ENCODE results near the gene LSM8.
"Not testable (repeated sequence)": the region's sequence is repeated elsewhere in the genome, so short reads cannot be mapped to it uniquely, and the experiment has no call there.

The LSM8 gene

GRCh38 chr7:118183786-118184564 lies at the start of gene LSM8:
TSS of gene LSM8 (plus strand) at chr7:118184164. CDS start at chr7:118184224, 60 bp downstream.
- DNase-seq = peak; percentile 98 to 99

- DNase-seq = not testable (repeated sequence)
Measured at GRCh38 chr7:118134420-118134819, 49.5 kb upstream of the LSM8 start.

GRCh38 chr7:118140468-118140867 lies 43.5 kb upstream of the LSM8 start:
- no peak for DNase-seq

- no peak for DNase-seq
Measured at GRCh38 chr7:118142012-118142411, 42.0 kb upstream of the LSM8 start.

DNA sequence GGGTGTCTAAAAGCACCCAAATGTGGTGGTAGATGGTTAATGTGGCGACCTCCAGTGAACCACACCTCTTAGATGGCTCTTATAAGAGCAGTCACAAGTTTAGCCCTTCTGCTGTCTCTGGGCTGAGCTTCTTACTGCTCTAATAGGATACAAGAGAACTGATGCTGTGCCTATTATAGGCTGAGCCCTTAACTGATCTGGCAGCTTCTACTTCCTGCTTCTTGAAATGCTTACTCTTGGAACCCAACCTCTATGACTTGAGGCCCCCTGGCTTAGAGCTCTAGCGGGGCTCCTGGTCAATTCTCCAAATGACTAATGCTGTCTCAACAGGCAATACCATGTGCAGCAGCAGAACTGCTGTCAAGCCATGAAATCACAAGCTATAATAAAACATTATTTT lies 35.0 kb upstream of the LSM8 start:
- no peak for DNase-seq

GRCh38 chr7:118149394-118149793 lies 34.6 kb upstream of the LSM8 start:
- DNase-seq = no peak

DNA sequence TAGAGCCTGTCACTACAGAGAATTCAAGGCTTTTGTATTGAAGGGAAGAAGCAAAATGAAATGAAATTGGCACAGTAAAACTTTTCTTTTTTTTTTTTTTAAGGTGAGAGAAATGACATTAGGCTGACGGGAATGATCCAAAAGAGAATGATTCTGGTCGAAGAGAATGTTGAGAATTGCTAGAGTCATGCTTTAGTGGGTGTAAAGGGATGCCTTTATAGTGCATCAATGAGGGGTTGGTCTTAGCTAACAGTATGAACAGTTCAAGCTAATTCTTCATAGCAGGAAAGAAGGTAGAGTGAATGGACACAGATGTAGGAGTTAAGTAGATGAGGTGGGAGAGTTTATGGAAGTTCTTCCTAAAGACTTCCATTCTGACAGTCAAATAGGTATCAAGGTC lies 32.3 kb upstream of the LSM8 start:
- no peak for DNase-seq

DNA sequence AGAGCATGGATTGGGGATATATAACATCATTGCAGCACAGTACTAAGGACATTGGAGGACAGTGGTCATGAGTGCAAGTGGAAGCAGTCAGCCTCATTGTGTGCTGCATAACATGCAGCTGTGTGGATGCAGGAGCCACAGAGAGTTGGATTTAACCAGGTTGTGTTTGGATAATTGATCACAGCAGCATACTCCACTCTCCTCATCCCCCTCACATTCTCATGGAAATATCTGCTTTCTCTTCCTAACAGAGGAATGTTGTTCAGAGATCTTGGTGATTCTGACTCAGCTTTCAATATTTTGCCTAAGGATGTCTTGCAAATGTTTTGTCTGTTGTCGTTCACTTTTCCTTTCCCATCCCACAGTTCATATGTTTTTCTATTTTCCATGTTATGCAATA lies 31.8 kb upstream of the LSM8 start:
- no peak for DNase-seq

- no peak for DNase-seq
Measured at GRCh38 chr7:118152654-118153053, 31.3 kb upstream of the LSM8 start.

DNA sequence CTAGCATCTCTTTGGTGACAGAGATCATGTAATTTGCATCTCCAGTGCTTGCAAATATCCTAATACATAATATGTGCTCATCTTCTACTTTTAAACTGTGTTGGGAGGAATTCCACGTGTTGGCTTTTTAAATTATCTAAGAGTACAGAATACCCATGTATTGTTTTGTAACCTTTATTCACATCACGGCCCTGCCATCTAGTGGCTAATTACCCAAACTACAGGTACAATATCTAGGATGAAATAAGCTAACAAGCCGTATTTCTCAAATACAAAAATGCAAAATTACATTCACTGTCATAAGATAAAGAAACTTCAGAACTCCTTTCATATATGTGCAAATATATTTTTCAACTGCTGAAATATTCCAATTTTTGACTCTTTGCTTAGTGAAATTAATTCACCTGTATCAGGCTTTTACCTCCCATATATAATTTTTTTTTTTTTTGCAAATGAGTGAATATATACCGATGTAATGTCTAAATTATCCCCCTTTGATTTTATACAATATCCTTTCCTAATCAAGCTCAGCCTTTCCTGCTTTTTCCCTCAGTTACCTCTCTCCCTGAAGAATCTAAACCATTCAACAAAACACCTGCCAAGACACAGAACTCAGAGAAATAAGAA lies 30.3 kb upstream of the LSM8 start:
- peak in 1 of 2 donors; percentile 55 for DNase-seq

GRCh38 chr7:118158766-118159165 lies 25.2 kb upstream of the LSM8 start:
- no peak for DNase-seq

GRCh38 chr7:118169146-118169545 lies 14.8 kb upstream of the LSM8 start:
- no peak for DNase-seq

- no peak for DNase-seq
Measured at GRCh38 chr7:118175740-118176139, 8.2 kb upstream of the LSM8 start.

DNA sequence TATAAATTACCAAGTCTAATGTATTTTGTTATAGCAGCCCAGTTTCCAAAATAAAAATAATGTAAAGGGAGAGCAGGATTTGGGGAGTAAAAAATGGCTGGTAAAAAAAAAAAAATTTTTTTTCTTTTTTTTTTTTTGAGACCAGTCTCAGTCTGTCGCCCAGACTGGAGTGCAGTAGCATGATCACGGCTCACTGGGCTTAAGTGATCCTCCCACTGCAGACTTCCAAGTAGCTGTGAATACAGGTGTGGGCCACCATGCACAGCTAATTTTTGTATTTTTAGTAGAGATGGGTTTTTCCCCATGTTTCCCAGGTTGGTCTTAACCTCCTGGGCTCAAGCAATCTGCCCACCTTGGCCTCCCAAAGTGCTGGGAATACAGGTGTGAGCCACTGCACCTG lies 4.8 kb upstream of the LSM8 start:
- DNase-seq = no peak

GRCh38 chr7:118182593-118183427 lies 1.2 kb upstream of the LSM8 start:
- no peak for DNase-seq

GRCh38 chr7:118183428-118183785 lies 557 bp upstream of the LSM8 start:
- no peak for DNase-seq

- DNase-seq = no peak
Measured at GRCh38 chr7:118184565-118184940, 589 bp downstream of the LSM8 start.

DNA sequence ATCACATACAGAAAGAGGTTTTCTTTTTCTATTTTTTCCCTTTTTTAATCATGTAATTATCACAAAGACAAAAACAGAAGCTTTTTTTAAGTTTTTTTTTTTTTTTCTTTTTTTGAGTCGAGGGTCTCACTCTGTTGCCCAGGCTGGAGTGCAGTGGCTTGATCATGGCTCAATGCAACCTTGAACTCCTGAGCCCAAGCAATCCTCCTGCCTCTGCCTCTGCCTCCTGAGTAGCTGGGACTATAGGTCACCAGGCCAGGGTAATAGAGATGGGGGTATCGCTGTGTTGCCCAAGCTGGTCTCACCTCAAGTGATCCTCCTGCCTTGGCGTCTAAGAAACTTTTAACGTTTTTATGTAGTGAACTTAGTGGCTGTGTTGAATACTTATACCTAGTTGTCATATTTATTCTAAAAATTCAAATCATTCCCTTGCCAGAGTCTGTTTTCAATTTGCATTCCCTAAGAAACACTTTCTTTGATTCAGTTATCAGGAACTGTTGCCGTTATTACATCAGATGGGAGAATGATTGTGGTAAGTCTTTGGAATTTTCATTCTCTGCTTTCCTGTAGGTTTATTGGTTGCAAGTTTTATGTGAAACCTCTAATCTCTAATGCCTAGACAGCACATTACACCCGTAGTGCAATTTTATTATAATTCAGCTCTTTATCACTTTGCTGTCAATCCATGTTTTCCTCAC lies 1.3 kb downstream of the LSM8 start:
- DNase-seq = no peak

DNA sequence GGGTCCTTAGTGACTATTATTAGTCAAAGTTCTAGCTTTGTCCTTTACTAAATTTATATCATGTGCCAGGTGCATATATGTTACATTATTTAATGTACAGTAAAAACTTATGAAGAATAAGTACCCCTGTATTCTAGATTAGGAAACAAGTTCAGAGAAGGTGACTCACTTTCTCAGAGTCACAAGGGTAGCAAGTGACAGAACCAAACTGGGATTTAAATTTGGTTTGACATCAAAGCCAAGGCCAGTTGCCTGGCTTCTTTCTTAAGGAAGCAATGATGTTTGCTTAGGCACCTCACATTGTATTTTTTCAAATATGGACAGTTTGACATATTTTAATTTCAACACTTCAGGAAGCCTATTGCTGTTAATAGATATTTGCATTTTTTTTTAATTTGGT lies 2.5 kb downstream of the LSM8 start:
- DNase-seq = no peak

DNA sequence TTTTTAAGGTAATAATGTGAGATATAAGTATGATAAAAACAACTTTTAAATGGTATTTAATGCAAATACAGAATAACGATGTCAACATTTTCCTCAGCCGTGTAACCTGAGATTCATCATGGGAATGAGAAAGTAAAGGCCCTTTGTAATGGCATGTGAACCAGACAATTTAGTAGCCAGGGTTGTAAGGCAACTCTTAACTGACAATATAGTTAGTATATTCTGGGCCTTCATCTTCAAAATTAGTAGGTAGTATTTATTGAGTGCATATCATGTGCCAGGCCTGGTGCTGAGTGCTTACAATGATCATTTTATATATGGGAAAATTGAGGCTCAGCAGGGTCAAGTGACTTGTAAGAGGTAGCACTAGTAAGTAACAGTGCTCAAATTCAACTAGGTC lies 10.6 kb downstream of the LSM8 start:
- no peak for DNase-seq

DNA sequence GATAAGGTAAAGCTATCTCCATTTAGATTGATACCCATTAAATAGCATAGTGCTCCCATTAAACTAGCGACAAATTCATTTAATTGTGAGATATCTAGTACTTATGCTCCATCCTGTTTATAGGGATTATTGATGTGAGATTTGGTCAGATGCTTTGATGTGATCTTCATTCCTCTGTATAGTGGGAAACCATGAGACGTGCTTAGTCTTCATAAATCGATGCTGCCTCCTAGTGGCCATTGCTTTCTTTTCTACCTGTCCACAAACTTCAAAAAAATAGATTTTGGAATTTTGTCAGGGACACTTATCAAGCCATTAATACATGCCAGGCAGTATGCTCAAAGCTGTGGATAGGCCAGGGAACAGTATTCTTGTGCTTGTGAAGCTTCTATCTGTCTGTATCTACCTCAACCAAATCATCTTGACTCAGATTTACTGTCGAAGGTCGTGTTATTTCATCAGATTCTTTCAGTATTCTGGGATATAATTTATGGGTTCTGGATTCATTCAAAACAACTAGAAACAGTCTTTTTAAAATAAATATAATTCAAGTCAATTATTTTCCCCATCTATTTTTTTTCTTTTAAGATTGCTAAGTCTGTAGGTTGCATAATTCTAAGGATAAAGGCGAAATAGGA lies 12.0 kb downstream of the LSM8 start:
- DNase-seq = peak; percentile 26 to 67

GRCh38 chr7:118202061-118202460 lies 18.1 kb downstream of the LSM8 start:
- no peak for DNase-seq

All from CD4-positive, alpha-beta T cell treated with Interleukin-4 for 1 hour (primary cell).